GM12891 (cell line): ENCODE results near the gene MRPL45.

Experiments
- POLR2A ChIP-seq: IDR thresholded peaks from 2 replicates; pipeline ENCODE4 v1.6.1; 2011; ENCODE audit warnings: low read depth, low read length, control low read depth
- SPI1 ChIP-seq: IDR thresholded peaks from 2 replicates; pipeline ENCODE4 v1.6.1; 2011; ENCODE audit warnings: low read depth, low read length, control low read depth

- TF ChIP-seq POLR2A (no peak), SPI1 (no peak)
Measured at GRCh38 chr17:38363016-38363415, 66.0 kb downstream of the MRPL45 start.
